ENCODE measurements around the gene CGNL1.

The CGNL1 gene

GRCh38 chr15:57330619-57331340, 45.5 kb upstream of the CGNL1 start:
- H3K27ac ChIP-seq = no peak overlapping the region
- no peak for TF ChIP-seq CTCF (conservative IDR thresholded peaks at IDR 0.05)

- no peak for TF ChIP-seq CTCF (conservative IDR thresholded peaks at IDR 0.05)
Observed at GRCh38 chr15:57332326-57332725, 44.0 kb upstream of the CGNL1 start.

GRCh38 chr15:57333487-57333886, 42.8 kb upstream of the CGNL1 start:
- no peak for TF ChIP-seq CTCF (conservative IDR thresholded peaks at IDR 0.05)
- H3K27ac ChIP-seq = no peak overlapping the region

More at GRCh38 chr15:57332326-57332725, 44.0 kb upstream of the CGNL1 start:
- H3K27ac ChIP-seq = no peak overlapping the region

GRCh38 chr15:57334257-57334656, 42.0 kb upstream of the CGNL1 start:
- TF ChIP-seq CTCF (conservative IDR thresholded peaks at IDR 0.05) = no peak
- H3K27ac ChIP-seq = no peak overlapping the region

- no peak for TF ChIP-seq CTCF (conservative IDR thresholded peaks at IDR 0.05)
- H3K27ac ChIP-seq = no peak overlapping the region
Observed at GRCh38 chr15:57335293-57335715, 41.0 kb upstream of the CGNL1 start.

- TF ChIP-seq CTCF (conservative IDR thresholded peaks at IDR 0.05) = no peak
- H3K27ac ChIP-seq = no peak overlapping the region
Observed at GRCh38 chr15:57335719-57336118, 40.6 kb upstream of the CGNL1 start.

- H3K27ac ChIP-seq = no peak overlapping the region
- TF ChIP-seq CTCF (conservative IDR thresholded peaks at IDR 0.05) = no peak
Observed at GRCh38 chr15:57337868-57338411, 38.4 kb upstream of the CGNL1 start.
